C4-2B (cell line): ENCODE data around the gene KIDINS220.

Experiments
- CTCF ChIP-seq: fragments of 450-650 bp; conservative IDR thresholded peaks from 2 replicates; pipeline ENCODE4 v1.5.1; 2017; ENCODE audit warnings: mild to moderate bottlenecking
- ZFX ChIP-seq: fragments of 450-650 bp; IDR thresholded peaks from 2 replicates; pipeline ENCODE4 v1.6.1; 2017

- TF ChIP-seq CTCF (no peak), ZFX (no peak)
Measured at GRCh38 chr2:8861797-8862196, 24.4 kb upstream of the KIDINS220 start.
